K562 (cell line): Measurements from ENCODE around the gene HTR1D. TPM values are rescaled to one million over a fixed set of nuclear protein-coding genes. Genes with fewer than 3 reads are reported as not detected.

Experiments used
- ATAC-seq: fragments of 200-7000 bp; cut with Tn5 transposase; 3 replicates; pipeline ENCODE4 v1.9.1; 2020; ENCODE audit warnings: moderate library complexity
- BruUV-seq: library from RNA; stranded (reverse); fragments of 400-500 nt; replicated peaks from 2 replicates; lab custom pipeline; 2021; lab: Mats Ljungman, UMichigan
- CTCF ChIA-PET: fragments of 300-600 bp; formaldehyde crosslinking; extraction: SDS; loops from one replicate; lab custom pipeline; 2021; ENCODE audit warnings: low intra/inter-chr PET ratio; lab: Yijun Ruan, JAX
- POLR2A ChIA-PET: fragments of 300-600, 350-650 bp; sonication (Branson Sonifier 250); formaldehyde crosslinking; extraction: SDS; loops from one replicate; lab custom pipeline; 2021; ENCODE audit warnings: antibody characterized with exemption, inconsistent platforms; lab: Yijun Ruan, JAX
- DNase-seq, 4 experiments: peaks; one replicate each; pipeline versions ENCODE4 v3.0.0 to v3.0.0-alpha.2; 2011 to 2018; ENCODE audit warnings: low spot score in 3 of 4, mixed read lengths in 3 of 4; ENCODE audit errors: extremely low read depth in 1 of 4
- FAIRE-seq: peaks from 2 replicates; lab custom pipeline; 2011; peaks lifted over from hg19 to GRCh38; lab: Jason Lieb, UNC
- H2AFZ ChIP-seq: 2 replicates; pipeline ENCODE4 v1.6.0; 2011; ENCODE audit warnings: low read depth, low read length, control low read depth, inconsistent platforms
- H3K27ac ChIP-seq: fragments of 200-600 bp; 3 replicates; pipeline ENCODE4 v1.8.0; 2011; ENCODE audit warnings: low read depth, mild to moderate bottlenecking, control low read depth, inconsistent platforms, low read length, moderate library complexity, mixed read lengths; ENCODE audit errors: extremely low read depth
- H3K27me3 ChIP-seq, 2 experiments: fragments of 300-600 bp in 1 of 2; 2 replicates in 1 of 2; 3 replicates in 1 of 2; pipeline versions ENCODE4 v1.6.0 to v1.8.0; 2011; ENCODE audit warnings: inconsistent platforms in 2 of 2, low read length in 2 of 2, mild to moderate bottlenecking in 1 of 2, mixed read lengths in 1 of 2, moderate library complexity in 1 of 2; ENCODE audit not compliant: control insufficient read depth in 2 of 2, insufficient read depth in 2 of 2
- H3K36me3 ChIP-seq: fragments of 300-600 bp; 3 replicates; pipeline ENCODE4 v1.8.0; 2011; ENCODE audit warnings: mild to moderate bottlenecking, low read length, inconsistent platforms; ENCODE audit not compliant: control insufficient read depth, insufficient read depth
- H3K4me1 ChIP-seq, 2 experiments: fragments of 200-600 bp in 1 of 2; replicated peaks in 1 of 2; 2 replicates in 1 of 2; 3 replicates in 1 of 2; pipeline versions ENCODE4 v1.5.1 to v1.8.0; 2011; ENCODE audit warnings: inconsistent platforms in 2 of 2, low read length in 2 of 2, mild to moderate bottlenecking in 1 of 2, mixed read lengths in 1 of 2, moderate library complexity in 1 of 2; ENCODE audit not compliant: control insufficient read depth in 2 of 2, insufficient read depth in 2 of 2
- H3K4me2 ChIP-seq: 2 replicates; pipeline ENCODE4 v1.6.1; 2011; ENCODE audit warnings: low read length, control low read depth, inconsistent platforms, mixed read lengths; ENCODE audit not compliant: insufficient read depth
- H3K4me3 ChIP-seq: fragments of 200-600 bp; sonication (generic), shearing (Covaris generic); 2 replicates; pipeline ENCODE4 v1.5.1; 2016; ENCODE audit warnings: control low read depth, inconsistent platforms
- H3K79me2 ChIP-seq: fragments of 200-600 bp; 3 replicates; pipeline ENCODE4 v1.8.0; 2011; ENCODE audit warnings: low read length, inconsistent platforms; ENCODE audit not compliant: control insufficient read depth, insufficient read depth
- H3K9ac ChIP-seq, 2 experiments: 2 replicates each; pipeline versions ENCODE4 v1.6.0 to v1.6.1; 2011; ENCODE audit warnings: low read depth in 2 of 2, low read length in 2 of 2, control low read depth in 1 of 2, inconsistent platforms in 1 of 2, mild to moderate bottlenecking in 1 of 2, mixed read lengths in 1 of 2; ENCODE audit not compliant: insufficient read depth in 1 of 2
- H3K9me1 ChIP-seq: one replicate; pipeline ENCODE4 v1.6.0; 2011; ENCODE audit warnings: inconsistent platforms, mild to moderate bottlenecking, low read length, moderate library complexity; ENCODE audit not compliant: control insufficient read depth, insufficient read depth
- H3K9me3 ChIP-seq: replicated peaks from 2 replicates; pipeline ENCODE4 v1.5.1; 2011; ENCODE audit warnings: low read depth, low read length, inconsistent platforms; ENCODE audit not compliant: control insufficient read depth, insufficient read depth
- H4K20me1 ChIP-seq: replicated peaks from 2 replicates; pipeline ENCODE4 v1.6.1; 2011; ENCODE audit warnings: low read length, inconsistent platforms, mixed read lengths; ENCODE audit not compliant: control insufficient read depth, insufficient read depth
- BCOR ChIP-seq: fragments of 450-650 bp; IDR thresholded peaks from 2 replicates; pipeline ENCODE4 v1.6.1; 2016
- GABPA ChIP-seq: fragments of 200-800 bp; sonication (Bioruptor generic); conservative IDR thresholded peaks from 2 replicates; pipeline ENCODE4 v1.6.1; 2016; ENCODE audit warnings: low read depth, missing genetic modification characterization, missing compliant biosample characterization
- NR2C1 ChIP-seq, 2 experiments: fragments of 450-650 bp; IDR thresholded peaks; 2 replicates each; pipeline ENCODE4 v1.6.1; 2017; ENCODE audit warnings: mild to moderate bottlenecking in 2 of 2, antibody characterized with exemption in 1 of 2, inconsistent platforms in 1 of 2, missing compliant biosample characterization in 1 of 2, missing genetic modification characterization in 1 of 2
- RBM14 ChIP-seq: fragments of 200-400 bp; formaldehyde crosslinking; IDR thresholded peaks from 2 replicates; pipeline ENCODE4 v1.6.1; 2018; ENCODE audit warnings: low read depth, mild to moderate bottlenecking, low read length, moderate library complexity, borderline replicate concordance; ENCODE audit not compliant: insufficient read depth
- RBM25 ChIP-seq: fragments of 200-400 bp; formaldehyde crosslinking; IDR thresholded peaks from 2 replicates; pipeline ENCODE4 v1.6.1; 2018; ENCODE audit warnings: low read length, low read depth, moderate library complexity; ENCODE audit not compliant: severe bottlenecking
- ZC3H8 ChIP-seq: fragments of 450-650 bp; IDR thresholded peaks from 2 replicates; pipeline ENCODE4 v1.6.1; 2017
- ZNF584 ChIP-seq: fragments of 200-800 bp; sonication (Bioruptor generic); IDR thresholded peaks from 2 replicates; pipeline ENCODE4 v1.6.1; 2016; ENCODE audit warnings: low read depth, mild to moderate bottlenecking, missing genetic modification characterization, missing compliant biosample characterization
- WGBS: fragments of 100-300 bp; shearing (Covaris generic); methylation state at CpG from one replicate; pipeline ENCODE4 v1.1.6; 2016; ENCODE audit warnings: low coverage, mixed read lengths; ENCODE audit not compliant: insufficient coverage; ENCODE audit errors: missing lambda C conversion rate; 5-methylcytosine and 5-hydroxymethylcytosine counted together
- in situ Hi-C: fragments of 300-500 bp; cut with MboI; formaldehyde crosslinking; loops from 4 replicates; pipeline ENCODE4 v1.15.0; 2018; ENCODE audit warnings: inconsistent platforms, mixed read lengths
- intact Hi-C: fragments of 100-400 bp; cut with micrococcal nuclease; formaldehyde crosslinking; loops from 2 replicates; pipeline ENCODE4 v1.14.2; 2022
- polyA plus RNA-seq, 8 experiments: library from polyadenylated mRNA; depleted of rRNA in 4 of 8; stranded (reverse) in 5 of 8; unstranded in 3 of 8; fragments of >200 nt; fragmentation: Nextera tagmentation in 2 of 8; fragmentation: Illumina TruSeq in 1 of 8; extraction: Ambion mirVana in 2 of 8; extraction: Trizol in 1 of 8; gene quantifications; 2 replicates each; pipeline versions ENCODE4 v1.2.1 to v1.2.3, GENCODE V29; 2011 to 2014; ENCODE audit warnings: inconsistent platforms in 1 of 8, missing spikeins in 1 of 8
- total RNA-seq, 7 experiments: library from RNA; depleted of rRNA in 6 of 7; stranded (reverse); fragments of >200 nt in 6 of 7; fragmentation: Illumina TruSeq in 2 of 7; extraction: Trizol in 2 of 7; gene quantifications; 2 replicates each; pipeline versions ENCODE4 v1.2.1 to v1.2.3, GENCODE V29; 2011 to 2021; ENCODE audit warnings: low replicate concordance in 1 of 7
- TF ChIP-seq, protein P1 (sequence below): sonication (generic); formaldehyde crosslinking; IDR thresholded peaks from 2 replicates; pipeline ENCODE4 v1.8.0; 2022; ENCODE audit warnings: mild to moderate bottlenecking, low read depth, missing genetic modification reagents

HTR1D gene
- total and polyA plus RNA-seq, 9 of the 15 experiments (the other 6 are each of a cell fraction or from before 2014, with no cell fraction given): 0.03 to 0.09 (median 0.04) TPM; not detected in 4

GRCh38 chr1:23246274-23246673 lies 29.0 kb upstream of the HTR1D start (continued):
- no peak for TF ChIP-seq GABPA (tag)
- no peak for TF ChIP-seq NR2C1 (IDR thresholded peaks at IDR 0.05)
- no peak for TF ChIP-seq NR2C1 (tag; IDR thresholded peaks at IDR 0.05)
- TF ChIP-seq, protein P1, sequence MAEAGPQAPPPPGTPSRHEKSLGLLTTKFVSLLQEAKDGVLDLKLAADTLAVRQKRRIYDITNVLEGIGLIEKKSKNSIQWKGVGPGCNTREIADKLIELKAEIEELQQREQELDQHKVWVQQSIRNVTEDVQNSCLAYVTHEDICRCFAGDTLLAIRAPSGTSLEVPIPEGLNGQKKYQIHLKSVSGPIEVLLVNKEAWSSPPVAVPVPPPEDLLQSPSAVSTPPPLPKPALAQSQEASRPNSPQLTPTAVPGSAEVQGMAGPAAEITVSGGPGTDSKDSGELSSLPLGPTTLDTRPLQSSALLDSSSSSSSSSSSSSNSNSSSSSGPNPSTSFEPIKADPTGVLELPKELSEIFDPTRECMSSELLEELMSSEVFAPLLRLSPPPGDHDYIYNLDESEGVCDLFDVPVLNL (CRISPR knock-in tag): no peak
- TF ChIP-seq RBM14: no peak
- no peak for TF ChIP-seq ZNF584 (CRISPR knock-in tag)

- Histone ChIP-seq H3K4me3 (no peak overlapping the region), H3K79me2 (no peaks in the 10 kb centered on the region), H2AFZ (no peak overlapping the region), H3K4me2 (no peak overlapping the region), H3K27me3 (no peaks in the 10 kb centered on the region), H3K9ac (no peak overlapping the region), H3K9me3 (no peaks in the 10 kb centered on the region), H4K20me1 (no peaks in the 10 kb centered on the region), H3K4me1 (peaks cover 0 to 4% of the 10 kb centered on the region in 2 experiments; a peak in 3 of 5 replicates), H3K9me1 (no peaks in the 10 kb centered on the region), H3K36me3 (no peaks in the 10 kb centered on the region), H3K27ac (no peak overlapping the region)
- in situ Hi-C loops: no loop called here
- DNase-seq (no peak), ATAC-seq (no peak), FAIRE-seq (no peak)
- intact Hi-C loops: no loop called here
- ChIA-PET POLR2A (interaction anchor here (0.8 to 1.9 kb wide), 3 partner anchors 8 to 17 kb away, joined by 3 to 7 read pairs (median 4); no protein-coding TSS in a partner anchor), CTCF (no interaction called here)
- WGBS: 58% methylated on average over 7 of the region's 7 CpGs
- TF ChIP-seq BCOR (peak; percentile 50; the same call in 1 of the 2 replicates), RBM25 (peak; percentile 46), ZC3H8 (no peak)
- BruUV-seq: no TSS peak
Observed at GRCh38 chr1:23244256-23244761, 27.0 kb upstream of the HTR1D start.
